Measurements from ENCODE around the gene CACNG1. TPM values are rescaled to one million over a fixed set of nuclear protein-coding genes. Genes with fewer than 3 reads are reported as not detected.

Gene CACNG1
- total and polyA plus RNA-seq, 2 donors (not counting 1 experiment from before 2014, with no cell fraction given) = not detected

DNA sequence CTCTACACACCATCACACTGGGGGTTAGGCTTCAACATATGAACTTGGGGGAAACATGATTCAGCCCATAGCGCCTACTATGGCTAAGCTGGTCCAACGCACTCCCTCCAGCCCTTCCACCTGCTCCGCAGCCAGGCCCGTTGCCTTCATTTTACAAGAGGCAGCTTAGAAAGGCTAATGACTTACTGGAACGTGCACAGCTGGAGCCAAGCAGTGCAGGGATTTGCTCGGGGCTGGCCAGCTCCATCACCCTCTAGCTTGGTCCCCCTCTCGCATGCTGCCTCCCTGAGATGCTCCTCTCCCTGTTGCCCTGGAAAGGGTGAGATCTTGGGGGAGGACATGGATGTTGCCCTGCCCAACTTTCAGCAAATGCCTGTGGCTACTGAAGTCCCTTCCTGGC is 2.8 kb upstream of the CACNG1 start:
- Histone ChIP-seq H3K27ac (ENCODE audit: insufficient read depth, low read length) (no peak overlapping the region), H2AFZ (ENCODE audit: low read length) (no peak overlapping the region), H3K4me1 (ENCODE audit: control insufficient read depth, extremely low read depth, insufficient read depth, low read length) (no peaks in the 10 kb centered on the region), H3K79me2 (ENCODE audit: control insufficient read depth, insufficient read depth, low read length) (no peaks in the 10 kb centered on the region), H3K4me2 (ENCODE audit: extremely low read depth, insufficient read depth, low read length) (no peak overlapping the region), H3K36me3 (ENCODE audit: control insufficient read depth, insufficient read depth, low read length) (no peaks in the 10 kb centered on the region), H3K4me3 (replicated peaks in 1 of 4; ENCODE audit: control extremely low read depth in 1 of 4, insufficient read depth in 1 of 4, low read depth in 3 of 4, low read length in 4 of 4) (no peak overlapping the region), H4K20me1 (ENCODE audit: control insufficient read depth, extremely low read depth, insufficient read depth, low read length) (no peaks in the 10 kb centered on the region), H3K27me3 (ENCODE audit: control insufficient read depth, insufficient read depth, low read length) (peaks cover 5% of the 10 kb centered on the region), H3K9ac (ENCODE audit: insufficient read depth, low read length) (no peak overlapping the region), H3K9me3 (ENCODE audit: control insufficient read depth, insufficient read depth, low read depth, low read length) (no peaks in the 10 kb centered on the region)
- no peak for TF ChIP-seq EZH2 (IDR thresholded peaks at IDR 0.05; ENCODE audit: low read length, missing control alignments)
- TF ChIP-seq, protein P1, sequence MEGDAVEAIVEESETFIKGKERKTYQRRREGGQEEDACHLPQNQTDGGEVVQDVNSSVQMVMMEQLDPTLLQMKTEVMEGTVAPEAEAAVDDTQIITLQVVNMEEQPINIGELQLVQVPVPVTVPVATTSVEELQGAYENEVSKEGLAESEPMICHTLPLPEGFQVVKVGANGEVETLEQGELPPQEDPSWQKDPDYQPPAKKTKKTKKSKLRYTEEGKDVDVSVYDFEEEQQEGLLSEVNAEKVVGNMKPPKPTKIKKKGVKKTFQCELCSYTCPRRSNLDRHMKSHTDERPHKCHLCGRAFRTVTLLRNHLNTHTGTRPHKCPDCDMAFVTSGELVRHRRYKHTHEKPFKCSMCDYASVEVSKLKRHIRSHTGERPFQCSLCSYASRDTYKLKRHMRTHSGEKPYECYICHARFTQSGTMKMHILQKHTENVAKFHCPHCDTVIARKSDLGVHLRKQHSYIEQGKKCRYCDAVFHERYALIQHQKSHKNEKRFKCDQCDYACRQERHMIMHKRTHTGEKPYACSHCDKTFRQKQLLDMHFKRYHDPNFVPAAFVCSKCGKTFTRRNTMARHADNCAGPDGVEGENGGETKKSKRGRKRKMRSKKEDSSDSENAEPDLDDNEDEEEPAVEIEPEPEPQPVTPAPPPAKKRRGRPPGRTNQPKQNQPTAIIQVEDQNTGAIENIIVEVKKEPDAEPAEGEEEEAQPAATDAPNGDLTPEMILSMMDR (conservative IDR thresholded peaks at IDR 0.05 in 1 of 2, IDR thresholded peaks at IDR 0.05 in 1 of 2; ENCODE audit: low read depth in 1 of 2, low read length in 2 of 2) = no peak
- no peak for DNase-seq (ENCODE audit: low read depth in 2 of 2)

DNA sequence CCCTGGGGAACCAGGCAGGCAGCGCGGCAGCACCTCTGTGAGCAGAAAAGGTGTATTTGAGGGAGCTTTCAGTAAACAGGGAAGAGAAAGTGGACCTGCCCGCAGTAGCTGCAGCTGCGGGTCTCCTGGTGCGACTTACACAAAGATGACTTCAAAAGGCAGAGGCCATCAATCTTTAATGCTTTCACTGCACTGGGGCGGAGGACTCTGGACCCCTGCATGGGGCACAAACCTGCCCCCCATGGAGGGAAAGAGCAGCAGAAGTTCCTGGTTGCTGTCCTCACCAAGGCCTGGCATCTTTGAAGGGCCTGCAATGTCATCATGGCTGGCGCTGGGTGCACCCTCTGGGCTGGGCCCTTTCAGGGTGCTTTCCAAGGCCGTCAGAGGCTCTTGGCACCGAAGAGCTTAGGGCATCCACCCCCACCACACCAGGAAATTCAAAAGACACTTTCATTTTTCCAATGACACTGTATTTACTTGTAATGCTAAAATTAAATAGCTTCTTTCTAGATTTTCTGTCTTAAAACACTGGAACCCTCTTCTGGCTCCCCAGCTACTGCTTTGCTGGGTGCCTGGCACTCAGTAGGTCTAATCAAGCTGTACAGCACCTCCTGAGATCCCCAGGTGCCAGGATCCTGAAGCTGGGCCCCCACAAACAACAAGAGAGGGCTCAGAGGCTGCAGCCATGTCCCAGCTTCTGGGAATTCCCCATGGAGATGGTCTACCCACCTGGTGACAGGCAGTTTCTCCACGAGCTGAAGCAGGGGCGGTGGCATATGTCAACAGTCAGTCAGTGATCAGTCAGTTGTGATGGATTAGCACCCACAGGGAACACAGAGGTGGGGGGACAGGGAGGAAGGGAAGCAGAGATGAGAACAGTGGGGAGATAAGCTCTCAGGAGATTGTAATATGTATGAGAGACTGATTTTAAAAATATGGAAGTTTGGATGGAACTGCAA is 2.1 kb upstream of the CACNG1 start:
- Histone ChIP-seq H3K27ac (ENCODE audit: insufficient read depth, low read length) (no peak overlapping the region), H3K79me2 (ENCODE audit: control insufficient read depth, insufficient read depth, low read length) (no peaks in the 10 kb centered on the region), H3K4me1 (ENCODE audit: control insufficient read depth, extremely low read depth, insufficient read depth, low read length) (no peaks in the 10 kb centered on the region), H2AFZ (ENCODE audit: low read length) (no peak overlapping the region), H3K27me3 (ENCODE audit: control insufficient read depth, insufficient read depth, low read length) (peaks cover 5% of the 10 kb centered on the region), H3K4me2 (ENCODE audit: extremely low read depth, insufficient read depth, low read length) (no peak overlapping the region), H3K36me3 (ENCODE audit: control insufficient read depth, insufficient read depth, low read length) (no peaks in the 10 kb centered on the region), H3K9ac (ENCODE audit: insufficient read depth, low read length) (no peak overlapping the region), H3K4me3 (replicated peaks in 1 of 4; ENCODE audit: control extremely low read depth in 1 of 4, insufficient read depth in 1 of 4, low read depth in 3 of 4, low read length in 4 of 4) (no peak overlapping the region), H3K9me3 (ENCODE audit: control insufficient read depth, insufficient read depth, low read depth, low read length) (no peaks in the 10 kb centered on the region), H4K20me1 (ENCODE audit: control insufficient read depth, extremely low read depth, insufficient read depth, low read length) (no peaks in the 10 kb centered on the region)
- DNase-seq (ENCODE audit: low read depth in 2 of 2) = no peak
- TF ChIP-seq, protein P1 (conservative IDR thresholded peaks at IDR 0.05 in 1 of 2, IDR thresholded peaks at IDR 0.05 in 1 of 2; ENCODE audit: low read depth in 1 of 2, low read length in 2 of 2) = no peak
- TF ChIP-seq EZH2 (IDR thresholded peaks at IDR 0.05; ENCODE audit: low read length, missing control alignments) = no peak

DNA sequence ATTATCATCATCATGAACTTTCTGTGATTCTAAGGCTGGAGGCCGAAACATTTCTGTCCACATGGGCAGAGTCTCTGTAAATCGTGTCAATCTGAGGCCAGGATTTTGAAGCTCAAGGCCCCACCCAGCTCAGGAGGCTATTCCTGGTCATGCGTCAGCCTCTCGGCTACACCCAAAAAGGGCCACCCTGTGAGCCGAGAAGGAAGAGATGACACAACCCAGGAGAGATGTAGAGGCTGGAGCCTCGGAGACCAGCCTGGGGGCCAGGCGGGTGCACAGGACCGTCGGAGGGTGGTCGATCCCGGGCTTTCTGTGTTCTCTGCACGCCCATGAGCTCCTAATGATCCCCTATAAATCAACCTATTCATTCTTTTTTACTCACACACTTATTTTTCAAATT is 1.1 kb upstream of the CACNG1 start:
- DNase-seq (ENCODE audit: low read depth in 2 of 2) = no peak
- no peak overlapping the region for H3K4me3 ChIP-seq (replicated peaks in 1 of 4; ENCODE audit: control extremely low read depth in 1 of 4, insufficient read depth in 1 of 4, low read depth in 3 of 4, low read length in 4 of 4)
- TF ChIP-seq, protein P1 (conservative IDR thresholded peaks at IDR 0.05 in 1 of 2, IDR thresholded peaks at IDR 0.05 in 1 of 2; ENCODE audit: low read depth in 1 of 2, low read length in 2 of 2) = no peak
- TF ChIP-seq EZH2 (IDR thresholded peaks at IDR 0.05; ENCODE audit: low read length, missing control alignments) = no peak

More for the DNA sequence above, 1.1 kb upstream of the CACNG1 start:
- no peaks in the 10 kb centered on the region for H3K9me3 ChIP-seq (ENCODE audit: control insufficient read depth, insufficient read depth, low read depth, low read length)
- no peak overlapping the region for H3K4me2 ChIP-seq (ENCODE audit: extremely low read depth, insufficient read depth, low read length)
- peaks cover 5% of the 10 kb centered on the region for H3K27me3 ChIP-seq (ENCODE audit: control insufficient read depth, insufficient read depth, low read length)
- no peak overlapping the region for H3K9ac ChIP-seq (ENCODE audit: insufficient read depth, low read length)
- no peaks in the 10 kb centered on the region for H3K79me2 ChIP-seq (ENCODE audit: control insufficient read depth, insufficient read depth, low read length)
- no peak overlapping the region for H3K27ac ChIP-seq (ENCODE audit: insufficient read depth, low read length)
- H3K36me3 ChIP-seq (ENCODE audit: control insufficient read depth, insufficient read depth, low read length) = no peaks in the 10 kb centered on the region
- H4K20me1 ChIP-seq (ENCODE audit: control insufficient read depth, extremely low read depth, insufficient read depth, low read length) = no peaks in the 10 kb centered on the region
- H2AFZ ChIP-seq (ENCODE audit: low read length) = no peak overlapping the region
- H3K4me1 ChIP-seq (ENCODE audit: control insufficient read depth, extremely low read depth, insufficient read depth, low read length) = no peaks in the 10 kb centered on the region

Measured in fibroblast of lung (primary cell).